GM18511 (cell line): ENCODE measurements around the gene RPL21.

Experiments used
- ATAC-seq: cut with Tn5 transposase; IDR thresholded peaks from one replicate; pipeline ENCODE4 v1.9.1; 2021; ENCODE audit warnings: mild to moderate bottlenecking, moderate library complexity; ENCODE audit not compliant: unreplicated experiment

Gene RPL21

GRCh38 chr13:27257648-27258253, 6.4 kb downstream of the RPL21 start:
- no peak for ATAC-seq

GRCh38 chr13:27258637-27259386, 7.5 kb downstream of the RPL21 start:
- no peak for ATAC-seq

GRCh38 chr13:27259831-27260230, 8.5 kb downstream of the RPL21 start:
- ATAC-seq = peak; percentile 57

- no peak for ATAC-seq
Measured at GRCh38 chr13:27261396-27261795, 10.0 kb downstream of the RPL21 start.

- no peak for ATAC-seq
Measured at GRCh38 chr13:27263438-27263837, 12.1 kb downstream of the RPL21 start.

- ATAC-seq = no peak
Measured at GRCh38 chr13:27264181-27264580, 12.8 kb downstream of the RPL21 start.

- no peak for ATAC-seq
Measured at GRCh38 chr13:27264648-27265047, 13.3 kb downstream of the RPL21 start.

GRCh38 chr13:27266917-27267316, 15.6 kb downstream of the RPL21 start:
- ATAC-seq = no peak

GRCh38 chr13:27267596-27267995, 16.2 kb downstream of the RPL21 start:
- no peak for ATAC-seq

GRCh38 chr13:27269114-27269665, 17.8 kb downstream of the RPL21 start:
- ATAC-seq = no peak

GRCh38 chr13:27270594-27271520, 19.5 kb downstream of the RPL21 start, which contains the start of gene RASL11A:
RASL11A (plus strand) TSS chr13:27270830; CDS start chr13:27270945, 115 bp downstream.
- peak; percentile 87 for ATAC-seq

GRCh38 chr13:27271570-27272096, 20.3 kb downstream of the RPL21 start:
- ATAC-seq = no peak

- no peak for ATAC-seq
Measured at GRCh38 chr13:27273658-27274425, 22.5 kb downstream of the RPL21 start.

GRCh38 chr13:27274631-27275030, 23.3 kb downstream of the RPL21 start:
- ATAC-seq = no peak

GRCh38 chr13:27276188-27276587, 24.8 kb downstream of the RPL21 start:
- ATAC-seq = no peak

GRCh38 chr13:27279506-27279905, 28.1 kb downstream of the RPL21 start:
- ATAC-seq = no peak

GRCh38 chr13:27280009-27280656, 28.8 kb downstream of the RPL21 start:
- ATAC-seq = no peak

- no peak for ATAC-seq
Measured at GRCh38 chr13:27280841-27281240, 29.5 kb downstream of the RPL21 start.

- no peak for ATAC-seq
Measured at GRCh38 chr13:27281420-27281819, 30.1 kb downstream of the RPL21 start.
